ENCODE data around the gene ATP2C1. TPM values are rescaled to one million over a fixed set of nuclear protein-coding genes. Genes with fewer than 3 reads are reported as not detected.

Gene ATP2C1
- total and polyA plus RNA-seq, 10 donors: 11.9 to 59.7 (median 46.3) TPM

DNA sequence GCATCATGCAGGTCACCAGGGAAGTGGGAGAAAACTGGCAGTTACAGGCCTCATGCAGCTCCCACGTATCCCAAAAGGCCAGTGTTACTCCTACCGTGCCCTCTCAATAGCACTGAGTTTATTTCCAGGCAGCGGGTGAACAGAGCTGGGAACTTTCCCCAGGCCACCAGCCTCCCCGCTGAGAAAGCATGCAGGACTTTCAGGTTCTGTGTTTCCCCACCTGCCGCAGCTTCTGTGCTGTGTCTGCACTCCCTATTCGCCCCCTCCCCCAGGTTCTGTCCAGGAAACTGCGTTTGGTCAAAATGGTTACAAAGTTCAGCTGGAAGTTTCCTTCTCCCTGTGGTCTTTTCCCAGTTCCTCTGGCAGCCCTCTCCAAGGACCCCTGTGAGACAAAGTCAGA lies 154.1 kb downstream of the ATP2C1 start:
- intact Hi-C loops (cut with DNase I; ENCODE audit: low total_unique reads): no loop called here
- Histone ChIP-seq H3K4me1 (no peaks in the 10 kb centered on the region), H3K27ac (no peak overlapping the region), H3K9me3 (peaks cover 0 to 11% (median 2%) of the 10 kb centered on the region in 8 donors), H3K4me3 (no peak overlapping the region), H3K36me3 (no peaks in the 10 kb centered on the region), H3K27me3 (replicated peaks in 1 of 7) (no peaks in the 10 kb centered on the region)
- DNase-seq: no peak
- TF ChIP-seq POLR2A (IDR thresholded peaks at IDR 0.05) (no peak), POLR2AphosphoS5 (IDR thresholded peaks at IDR 0.05) (no peak)
- TF ChIP-seq, protein P1, sequence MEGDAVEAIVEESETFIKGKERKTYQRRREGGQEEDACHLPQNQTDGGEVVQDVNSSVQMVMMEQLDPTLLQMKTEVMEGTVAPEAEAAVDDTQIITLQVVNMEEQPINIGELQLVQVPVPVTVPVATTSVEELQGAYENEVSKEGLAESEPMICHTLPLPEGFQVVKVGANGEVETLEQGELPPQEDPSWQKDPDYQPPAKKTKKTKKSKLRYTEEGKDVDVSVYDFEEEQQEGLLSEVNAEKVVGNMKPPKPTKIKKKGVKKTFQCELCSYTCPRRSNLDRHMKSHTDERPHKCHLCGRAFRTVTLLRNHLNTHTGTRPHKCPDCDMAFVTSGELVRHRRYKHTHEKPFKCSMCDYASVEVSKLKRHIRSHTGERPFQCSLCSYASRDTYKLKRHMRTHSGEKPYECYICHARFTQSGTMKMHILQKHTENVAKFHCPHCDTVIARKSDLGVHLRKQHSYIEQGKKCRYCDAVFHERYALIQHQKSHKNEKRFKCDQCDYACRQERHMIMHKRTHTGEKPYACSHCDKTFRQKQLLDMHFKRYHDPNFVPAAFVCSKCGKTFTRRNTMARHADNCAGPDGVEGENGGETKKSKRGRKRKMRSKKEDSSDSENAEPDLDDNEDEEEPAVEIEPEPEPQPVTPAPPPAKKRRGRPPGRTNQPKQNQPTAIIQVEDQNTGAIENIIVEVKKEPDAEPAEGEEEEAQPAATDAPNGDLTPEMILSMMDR (IDR thresholded peaks at IDR 0.05 in 8 of 11, conservative IDR thresholded peaks at IDR 0.05 in 3 of 11): no peak
- WGBS, 5 donors: 87 to 93% (median 88%) methylated on average over 7 of the region's 7 CpGs

DNA sequence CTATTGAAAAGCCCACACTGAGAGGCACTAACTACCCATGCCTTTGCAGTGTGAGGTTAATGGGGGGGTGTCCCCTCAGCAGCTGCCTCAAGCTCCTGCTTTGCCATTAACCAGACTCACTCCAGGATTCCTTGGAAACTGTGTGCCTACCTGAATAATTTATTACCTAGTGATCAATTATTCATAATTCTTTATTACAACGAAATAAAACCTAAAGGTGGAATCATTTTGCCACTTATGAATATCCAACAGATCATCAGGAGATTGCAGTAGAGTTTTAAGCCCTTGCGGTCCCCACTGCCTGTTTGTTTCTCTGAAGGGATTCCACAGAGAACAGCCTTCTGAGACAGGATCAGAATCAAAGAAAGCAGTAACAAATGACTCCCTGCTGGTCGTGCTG lies 156.1 kb downstream of the ATP2C1 start:
- Histone ChIP-seq H3K36me3 (no peaks in the 10 kb centered on the region), H3K27ac (no peak overlapping the region), H3K4me1 (no peaks in the 10 kb centered on the region), H3K4me3 (no peak overlapping the region), H3K27me3 (replicated peaks in 1 of 7) (no peaks in the 10 kb centered on the region), H3K9me3 (peaks cover 0 to 2% (median under 1%) of the 10 kb centered on the region in 8 donors)
- DNase-seq: no peak
- TF ChIP-seq POLR2AphosphoS5 (IDR thresholded peaks at IDR 0.05) (no peak), POLR2A (IDR thresholded peaks at IDR 0.05) (no peak)
- TF ChIP-seq, protein P1 (IDR thresholded peaks at IDR 0.05 in 8 of 11, conservative IDR thresholded peaks at IDR 0.05 in 3 of 11): no peak
- intact Hi-C loops (cut with DNase I; ENCODE audit: low total_unique reads): no loop called here
- 80 to 90% (median 82%) methylated on average over 3 of the region's 3 CpGs for whole genome bisulfite sequencing, 5 donors

DNA sequence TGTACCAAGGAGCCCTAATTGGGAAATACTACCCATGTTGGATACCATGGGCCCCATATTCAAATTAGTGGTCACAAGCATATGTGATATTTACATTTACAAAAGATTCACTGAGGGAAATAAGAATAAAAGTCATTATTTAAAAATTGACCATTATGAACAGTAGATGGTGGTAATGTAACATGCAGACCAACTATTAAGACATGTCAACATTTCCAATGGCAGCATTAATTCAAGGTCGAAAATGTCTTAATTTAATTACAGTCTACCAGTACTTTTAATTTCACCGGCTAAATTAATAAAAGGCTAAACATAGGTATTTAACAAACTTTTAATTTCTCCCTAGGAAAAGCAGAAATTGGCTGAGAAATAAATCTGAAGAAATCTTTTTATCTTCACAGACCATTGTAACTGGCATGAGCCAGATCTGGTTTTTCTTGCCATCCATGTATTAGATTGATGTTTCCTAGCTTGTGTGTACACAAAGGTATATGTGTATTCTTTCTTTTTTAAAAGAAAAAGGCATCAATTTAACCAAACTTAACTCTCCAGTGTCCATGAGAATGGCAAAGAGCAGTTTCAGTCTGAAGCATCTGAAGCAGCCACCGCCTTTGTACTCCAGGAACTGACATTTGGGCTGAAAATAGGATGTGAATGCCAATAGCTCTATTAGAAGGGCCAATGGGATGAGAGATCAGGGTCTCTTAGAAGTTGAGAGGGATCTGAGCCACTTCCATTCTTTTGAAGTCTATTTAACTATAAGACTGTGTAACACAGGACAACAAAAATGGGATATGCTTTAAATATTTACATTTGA lies 159.4 kb downstream of the ATP2C1 start:
- TF ChIP-seq, protein P1 (IDR thresholded peaks at IDR 0.05 in 8 of 11, conservative IDR thresholded peaks at IDR 0.05 in 3 of 11): peak in 1 of 11 experiments; percentile 8
- no peak for TF ChIP-seq POLR2AphosphoS5 (IDR thresholded peaks at IDR 0.05)
- TF ChIP-seq POLR2A (IDR thresholded peaks at IDR 0.05): no peak
- 84 to 89% (median 88%) methylated on average over 3 of the region's 3 CpGs for WGBS, 5 donors
- Histone ChIP-seq H3K4me3 (no peak overlapping the region), H3K27me3 (replicated peaks in 1 of 7) (no peaks in the 10 kb centered on the region), H3K4me1 (no peaks in the 10 kb centered on the region), H3K27ac (no peak overlapping the region), H3K36me3 (no peaks in the 10 kb centered on the region), H3K9me3 (no peaks in the 10 kb centered on the region)
- DNase-seq: no peak
- intact Hi-C loops (cut with DNase I; ENCODE audit: low total_unique reads): no loop called here

Small RNA genes within 50 kb of the gene (small RNA-seq; reads per million reads assigned to genes)
- gene RF00019: 0 reads per million in 4 donors

Other genes starting within 250 kb of the ATP2C1 start
- gene PIK3R4, start 147.3 kb upstream of the ATP2C1 start, total RNA-seq: 10 to 100 TPM; 25.2 to 44.2 (median 32.7) TPM
- gene PIK3R4, start 147.3 kb upstream of the ATP2C1 start, polyA plus RNA-seq: 10 to 100 TPM; 21.6 to 28.3 (median 26.6) TPM
- 10 to 100 TPM in 3 of 7 donors, 1 to 10 TPM in 4; 7.5 to 16.8 (median 9.5) TPM for gene ASTE1, start 132.7 kb downstream of the ATP2C1 start, total RNA-seq
- 1 to 10 TPM; 3.8 to 5.3 (median 4.1) TPM for gene ASTE1, start 132.7 kb downstream of the ATP2C1 start, polyA plus RNA-seq
- 1 to 10 TPM; 3.1 to 5.9 (median 4.1) TPM for gene NEK11, start 132.8 kb downstream of the ATP2C1 start, total RNA-seq
- gene NEK11, start 132.8 kb downstream of the ATP2C1 start, polyA plus RNA-seq: 1 to 10 TPM in 1 of 3 donors, under 1 TPM in 2; 0.77 to 1.3 (median 0.83) TPM